T-helper 2 cell treated with Interferon-gamma antibody and Interleukin-4, amounts not matched to agents 100 ng/mL and 5 ng/mL, for 36 hours (primary cell): ENCODE results near the gene XRCC1. TPM values are rescaled to one million over a fixed set of nuclear protein-coding genes. Genes with fewer than 3 reads are reported as not detected.
"Not testable (repeated sequence)": the region's sequence is repeated elsewhere in the genome, so short reads cannot be mapped to it uniquely, and the experiment has no call there.

Experiments
- intact Hi-C: fragments of 100-400 bp; cut with micrococcal nuclease; formaldehyde crosslinking; loops from one replicate; pipeline ENCODE4 v1.15.1; 2023
- total RNA-seq: library from RNA; stranded (reverse); gene quantifications from 2 replicates; pipeline ENCODE4 v1.2.3, GENCODE V29; 2022

Gene XRCC1
- total RNA-seq, 1 donor from 2014 or later = 34.6 TPM

DNA sequence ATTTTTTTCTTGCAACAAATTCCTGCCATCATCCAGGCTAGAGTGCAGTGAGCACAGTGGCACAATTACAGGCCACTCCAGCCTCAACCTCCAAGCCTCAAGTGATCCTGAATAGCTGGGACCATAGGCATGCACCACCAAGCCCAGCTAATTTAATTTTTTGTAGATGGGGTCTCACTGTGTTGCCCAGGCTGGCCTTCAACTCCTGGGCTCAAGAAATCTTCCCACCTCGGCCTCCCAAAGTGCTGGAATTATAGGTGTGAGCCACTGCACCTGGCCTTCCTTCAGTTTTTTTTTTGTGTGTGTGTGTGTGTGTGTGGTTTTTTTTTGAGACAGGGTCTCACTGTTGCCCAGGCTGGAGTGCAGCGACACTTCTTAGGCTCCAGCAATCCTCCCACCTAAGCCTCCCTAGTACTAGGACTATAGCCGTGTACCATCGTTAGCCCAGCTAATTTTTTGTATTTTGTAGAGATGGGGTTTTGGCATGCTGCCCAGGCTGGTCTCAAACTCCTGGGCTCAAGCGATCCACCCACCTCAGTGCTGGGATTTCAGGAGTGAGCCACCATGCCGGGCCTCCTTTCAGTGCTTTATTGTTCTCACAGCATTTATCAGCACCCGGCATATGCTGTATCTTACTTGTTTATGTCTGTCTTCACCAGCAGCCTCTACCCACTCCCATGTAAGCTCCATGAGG is 30.7 kb upstream of the XRCC1 start:
- intact Hi-C loops = loop anchor here (5.0 kb wide), 1 partner anchor 116 kb away; no protein-coding TSS in a partner anchor

DNA sequence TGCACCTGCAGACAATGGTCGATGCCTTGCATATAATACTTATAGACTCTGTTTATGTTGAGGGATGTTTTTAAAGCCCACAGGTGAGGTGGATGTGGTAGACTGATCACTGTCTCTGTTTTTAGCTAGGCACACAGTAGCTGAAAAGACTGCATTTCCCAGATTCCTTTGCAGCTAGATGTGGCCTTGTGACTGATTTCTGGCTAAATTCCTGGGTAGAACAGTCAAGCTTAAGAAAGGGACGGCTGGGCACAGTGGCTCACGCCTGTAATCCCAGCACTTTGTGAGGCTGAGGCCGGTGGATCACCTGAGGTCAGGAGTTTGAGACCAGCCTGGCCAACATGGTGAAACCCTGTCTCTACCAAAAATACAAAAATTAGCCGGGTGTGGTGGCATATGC is 25.0 kb upstream of the XRCC1 start:
- intact Hi-C loops = not testable (repeated sequence)

DNA sequence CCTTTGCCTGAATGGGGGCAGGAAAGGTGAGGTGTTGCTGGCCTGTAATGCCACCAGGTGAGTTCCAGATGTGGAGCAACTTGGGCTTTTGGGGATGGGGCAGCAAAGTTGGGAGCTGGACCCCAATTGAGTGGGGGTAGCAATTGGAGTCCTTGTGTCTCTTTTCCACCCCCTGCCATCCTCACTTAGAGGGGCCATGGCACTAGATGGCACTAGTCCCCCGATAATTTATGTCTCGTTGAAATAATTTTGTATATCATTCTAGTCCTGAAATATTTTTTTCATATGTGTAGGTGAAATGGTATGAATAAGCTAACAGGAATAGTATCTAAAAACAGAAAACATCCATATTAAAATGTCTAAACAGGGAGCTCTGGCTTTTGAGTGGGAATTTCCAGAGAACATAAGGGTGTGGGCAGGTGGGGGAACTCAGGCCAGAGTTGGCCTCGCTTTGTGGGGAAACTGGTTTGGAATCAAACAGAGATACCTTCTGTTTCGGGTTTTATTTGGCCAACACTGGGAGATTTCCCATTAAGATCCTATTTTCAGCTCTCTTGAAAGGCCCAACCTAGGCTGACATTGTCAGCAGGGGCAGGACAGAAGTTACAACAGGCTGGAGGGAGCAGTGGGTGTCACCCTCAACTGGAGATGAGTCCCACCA is 24.4 kb upstream of the XRCC1 start:
- intact Hi-C loops = loop anchor here (5.0 kb wide), 2 partner anchors 137 to 152 kb away; no protein-coding TSS in a partner anchor

DNA sequence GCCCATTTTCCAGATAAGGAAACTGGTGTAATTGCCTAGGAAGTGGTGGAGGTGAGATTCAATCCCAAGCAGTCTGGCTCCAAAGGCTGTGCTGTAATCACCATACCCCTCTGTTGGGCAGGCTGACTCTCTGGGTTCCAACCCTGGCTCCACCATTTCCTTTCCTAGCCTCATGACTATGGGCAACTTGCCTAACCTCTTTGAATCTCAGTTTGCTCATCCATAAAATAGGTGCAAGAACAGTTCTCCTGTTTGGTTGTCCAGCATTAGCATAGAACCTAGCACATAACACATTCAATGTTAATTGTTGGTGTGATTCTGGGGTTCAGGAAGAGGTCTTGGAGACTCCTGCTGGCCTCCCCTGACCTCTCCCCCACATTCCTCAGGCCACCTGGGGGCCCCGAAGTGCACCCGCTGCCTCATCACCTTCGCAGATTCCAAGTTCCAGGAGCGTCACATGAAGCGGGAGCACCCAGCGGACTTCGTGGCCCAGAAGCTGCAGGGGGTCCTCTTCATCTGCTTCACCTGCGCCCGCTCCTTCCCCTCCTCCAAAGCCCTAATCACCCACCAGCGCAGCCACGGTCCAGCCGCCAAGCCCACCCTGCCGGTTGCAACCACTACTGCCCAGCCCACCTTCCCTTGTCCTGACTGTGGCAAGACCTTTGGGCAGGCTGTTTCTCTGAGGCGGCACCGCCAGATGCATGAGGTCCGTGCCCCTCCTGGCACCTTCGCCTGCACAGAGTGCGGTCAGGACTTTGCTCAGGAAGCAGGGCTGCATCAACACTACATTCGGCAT is 23.3 kb upstream of the XRCC1 start:
- intact Hi-C loops = loop anchor here (5.0 kb wide), 2 partner anchors 136 to 151 kb away; no protein-coding TSS in a partner anchor

DNA sequence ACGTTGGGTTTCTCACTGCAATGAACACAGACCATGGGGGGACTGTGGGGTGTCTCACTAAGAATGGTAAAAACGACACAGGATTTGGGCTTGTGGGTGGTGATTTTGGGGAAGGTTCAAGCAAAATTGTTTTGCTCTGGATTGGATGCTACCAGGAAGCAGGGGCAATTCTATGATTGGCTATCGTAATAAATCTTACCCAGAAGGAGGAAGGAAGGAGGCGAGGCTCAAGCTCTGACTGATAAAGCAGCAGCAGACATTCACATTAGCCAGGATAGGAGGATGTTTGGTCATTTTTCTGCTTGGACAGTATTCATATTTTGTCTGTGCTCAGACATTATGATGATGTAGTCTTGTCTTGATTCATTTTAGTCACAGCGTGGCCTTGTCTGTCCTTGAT is 22.5 kb upstream of the XRCC1 start:
- intact Hi-C loops = loop anchor here (2.0 to 5.0 kb wide), 3 partner anchors 136 to 157 kb away; partner anchors contain the start of gene SMG9

DNA sequence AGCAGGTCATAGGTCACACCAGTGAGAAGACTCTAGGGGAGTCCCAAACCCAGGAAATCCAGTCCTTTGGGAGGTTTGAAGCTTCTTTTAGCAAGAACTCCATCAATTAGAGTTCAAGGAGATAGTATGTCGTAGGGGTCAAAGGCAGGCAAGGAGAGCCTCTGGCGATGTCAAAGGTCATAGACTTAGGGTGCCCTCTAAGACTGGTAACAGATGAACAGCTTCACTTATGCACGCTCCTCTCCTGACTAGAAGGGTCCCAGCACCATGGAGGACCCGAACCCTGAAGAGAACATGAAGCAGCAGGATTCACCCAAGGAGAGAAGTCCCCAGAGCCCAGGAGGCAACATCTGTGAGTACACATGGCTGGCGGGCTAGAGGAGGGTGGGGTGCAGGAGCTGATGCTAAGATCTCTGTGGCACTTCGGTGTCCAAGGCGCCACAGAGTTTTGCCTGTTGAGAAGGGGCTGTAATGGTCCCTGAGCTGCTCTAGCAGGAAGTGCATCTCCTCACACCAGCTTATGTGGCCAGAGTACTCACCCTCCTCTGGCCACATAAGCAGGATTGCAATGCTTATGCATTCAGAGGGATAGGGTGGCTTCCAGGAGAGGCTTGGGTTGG is 21.6 kb upstream of the XRCC1 start:
- intact Hi-C loops = loop anchor here (1.0 to 5.0 kb wide), 8 partner anchors 17 to 158 kb away; partner anchors contain the start of genes PINLYP, SMG9, XRCC1 and ZNF428

DNA sequence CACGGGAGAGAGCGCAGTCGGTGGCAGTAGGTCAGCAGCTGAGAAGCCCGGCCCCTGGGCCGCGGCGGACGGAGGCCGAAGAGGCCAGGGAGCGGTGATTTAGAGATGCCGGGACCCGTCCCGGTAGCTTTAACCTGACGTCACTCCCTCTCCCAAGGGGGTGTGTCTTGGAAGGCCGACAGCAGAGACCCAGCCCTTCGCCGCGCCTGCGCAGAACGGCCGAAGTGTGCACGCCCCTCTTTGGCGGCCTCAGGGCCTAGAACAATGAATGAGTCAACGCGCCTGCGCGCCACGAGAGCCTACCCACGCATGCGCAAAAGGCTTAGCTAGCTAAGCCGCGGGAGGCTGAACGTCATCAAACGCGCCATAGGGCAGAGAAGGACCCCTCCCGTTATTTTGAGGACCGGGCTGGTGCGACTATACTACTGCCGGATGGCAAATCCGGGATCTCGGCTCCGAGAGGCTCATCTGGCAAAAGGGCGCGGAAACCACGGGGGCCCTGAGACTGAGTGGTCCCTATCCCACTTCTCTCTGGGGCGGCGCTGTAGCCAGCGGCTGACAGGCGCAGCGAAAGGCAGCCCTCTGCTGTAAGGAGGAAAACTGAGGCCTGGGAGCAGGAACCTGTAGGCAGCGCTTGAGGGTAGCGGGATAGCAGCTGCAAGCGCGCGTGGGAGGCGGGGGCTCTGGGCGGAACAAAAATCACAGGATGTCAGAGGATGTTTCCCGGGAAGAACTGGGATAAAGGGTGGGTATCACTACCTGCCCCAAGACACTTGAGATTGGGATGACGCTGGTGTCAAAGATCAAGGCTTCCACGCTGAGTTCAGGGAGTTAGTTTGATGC is 20.9 kb upstream of the XRCC1 start, which contains the start of the genes IRGQ and ZNF576:
TSS of gene IRGQ (minus strand) at position 136 of the 843 bp plus-strand sequence. CDS start 796 bp downstream, outside the sequence.
TSS of gene ZNF576 (plus strand) at position 597 of the 843 bp plus-strand sequence. CDS start 514 bp downstream, outside the sequence.
- intact Hi-C loops = loop anchor here (1.0 to 5.0 kb wide), 8 partner anchors 16 to 159 kb away; partner anchors contain the start of genes PINLYP, SMG9, XRCC1 and ZNF428

DNA sequence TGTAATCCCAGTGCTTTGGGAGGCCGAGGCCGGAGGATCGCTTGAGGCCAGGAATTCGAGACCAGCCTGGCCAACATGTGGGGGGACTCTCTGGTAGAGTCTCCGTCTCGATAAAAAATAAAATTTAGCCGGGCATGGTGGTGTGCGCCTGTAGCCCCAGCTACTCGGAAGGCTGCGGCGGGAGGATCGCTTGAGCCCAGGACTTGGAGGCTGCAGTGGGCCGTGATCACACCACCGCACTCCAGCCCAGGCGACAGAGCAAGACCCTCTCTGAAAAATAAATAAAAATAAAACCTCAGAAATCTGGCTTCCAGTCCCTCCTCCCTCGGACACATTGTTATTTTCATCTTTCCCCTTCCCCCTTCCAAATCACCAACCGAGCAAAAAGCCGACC is 20.3 kb upstream of the XRCC1 start:
- intact Hi-C loops = loop anchor here (5.0 kb wide), 2 partner anchors 133 to 148 kb away; no protein-coding TSS in a partner anchor

DNA sequence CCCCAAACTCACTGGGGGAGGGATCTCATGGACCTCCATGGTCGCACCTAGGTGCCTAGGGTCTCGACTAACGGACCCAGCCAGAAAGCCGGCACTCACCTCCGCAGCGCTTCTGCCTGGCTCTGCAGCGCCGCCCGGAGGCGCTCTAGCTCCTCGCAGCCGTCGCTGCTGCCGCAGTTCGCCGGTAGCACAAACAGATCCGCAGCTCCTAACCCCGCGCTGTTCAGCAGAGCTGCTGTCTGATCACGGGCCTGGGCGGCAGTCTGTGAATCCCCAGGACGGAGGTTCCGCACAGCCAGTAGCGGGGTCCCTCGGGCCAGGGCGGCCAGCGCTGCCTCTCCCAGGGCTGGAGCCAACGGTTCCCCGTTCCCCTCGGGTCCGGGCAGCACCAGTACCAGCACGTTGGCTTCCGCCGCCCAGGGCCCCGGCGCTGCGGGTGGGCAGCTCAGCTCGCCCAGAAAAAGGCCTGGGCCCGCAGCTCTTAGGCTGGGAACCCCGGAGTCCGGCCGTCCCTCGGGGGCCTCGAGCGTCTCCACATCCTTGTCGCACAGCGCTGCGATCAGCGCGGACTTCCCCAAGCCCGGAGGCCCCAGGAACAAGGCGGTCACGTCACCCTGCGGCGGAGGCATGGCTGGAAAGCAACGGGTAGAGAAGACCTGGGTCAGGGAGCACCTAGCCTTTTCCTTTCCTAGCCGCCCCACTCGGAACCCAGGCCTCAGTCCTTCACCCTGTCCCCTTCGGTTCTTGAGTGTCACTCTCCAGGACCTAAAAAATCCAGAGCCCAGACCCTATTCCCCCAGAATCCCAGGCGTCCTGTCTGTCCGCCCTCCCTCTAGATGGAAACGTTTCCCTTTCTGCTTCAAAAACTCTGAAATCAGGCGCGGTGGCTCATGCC is 19.6 kb upstream of the XRCC1 start:
- intact Hi-C loops = loop anchor here (1.0 to 5.0 kb wide), 3 partner anchors 40 to 148 kb away; no protein-coding TSS in a partner anchor

DNA sequence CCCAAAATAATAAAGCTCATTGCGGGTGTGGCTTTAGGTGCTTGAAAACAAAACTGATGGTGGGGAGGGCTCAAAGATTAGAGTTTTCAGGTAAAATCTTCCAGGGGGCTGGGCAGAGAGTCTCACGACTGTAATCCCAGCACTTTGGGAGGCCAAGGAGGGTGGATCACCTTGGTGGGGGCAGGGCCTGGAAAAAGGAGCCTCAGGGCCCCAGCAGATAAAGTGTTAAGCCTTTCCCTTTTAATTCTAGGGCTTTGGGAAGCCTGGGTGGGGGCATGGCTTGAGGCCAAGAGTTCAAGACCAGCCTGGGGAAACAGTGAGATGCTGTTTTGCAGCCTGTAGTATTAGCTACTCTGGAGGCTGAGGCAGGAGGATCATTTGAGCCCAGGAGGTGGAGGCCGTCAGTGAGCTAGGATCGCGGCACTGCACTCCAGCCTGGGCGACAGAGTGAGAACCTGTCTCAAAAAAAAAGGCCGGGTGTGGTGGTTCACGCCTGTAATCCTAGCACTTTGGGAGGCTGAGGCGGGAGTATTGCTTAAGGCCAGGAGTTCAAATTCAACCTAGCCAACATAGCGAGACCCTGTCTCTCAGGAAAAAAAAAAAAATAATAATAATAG is 18.9 kb upstream of the XRCC1 start:
- intact Hi-C loops = loop anchor here (1.0 kb wide), 1 partner anchor 39 kb away; no protein-coding TSS in a partner anchor

DNA sequence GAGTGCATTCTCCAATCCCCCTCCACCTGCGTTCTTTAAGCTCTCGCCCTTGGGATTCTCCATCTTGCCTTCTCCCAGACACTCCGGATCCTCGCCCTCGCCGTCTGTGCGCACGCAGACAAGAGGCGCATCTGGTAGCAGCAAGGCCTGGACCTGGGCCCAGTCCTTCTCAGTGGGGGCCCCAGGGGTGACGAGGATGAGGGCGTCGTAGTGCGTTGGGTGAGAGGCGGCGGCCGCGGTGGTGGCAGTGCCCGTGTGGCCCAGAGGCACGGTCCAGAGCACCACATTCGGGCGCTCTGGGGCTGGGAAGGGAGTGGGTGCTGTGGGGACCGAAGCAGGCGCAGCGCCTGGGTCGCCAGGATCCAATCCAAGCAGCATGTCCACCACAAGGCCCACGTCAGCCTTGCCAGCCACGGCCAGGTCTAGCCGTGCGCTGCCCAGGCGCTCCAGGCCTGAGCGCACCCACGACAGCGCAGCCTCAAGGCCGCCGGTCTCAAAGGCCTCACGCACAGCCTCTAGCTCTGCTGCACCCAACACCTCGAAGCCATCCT is 17.5 kb upstream of the XRCC1 start:
- intact Hi-C loops = no loop called here

DNA sequence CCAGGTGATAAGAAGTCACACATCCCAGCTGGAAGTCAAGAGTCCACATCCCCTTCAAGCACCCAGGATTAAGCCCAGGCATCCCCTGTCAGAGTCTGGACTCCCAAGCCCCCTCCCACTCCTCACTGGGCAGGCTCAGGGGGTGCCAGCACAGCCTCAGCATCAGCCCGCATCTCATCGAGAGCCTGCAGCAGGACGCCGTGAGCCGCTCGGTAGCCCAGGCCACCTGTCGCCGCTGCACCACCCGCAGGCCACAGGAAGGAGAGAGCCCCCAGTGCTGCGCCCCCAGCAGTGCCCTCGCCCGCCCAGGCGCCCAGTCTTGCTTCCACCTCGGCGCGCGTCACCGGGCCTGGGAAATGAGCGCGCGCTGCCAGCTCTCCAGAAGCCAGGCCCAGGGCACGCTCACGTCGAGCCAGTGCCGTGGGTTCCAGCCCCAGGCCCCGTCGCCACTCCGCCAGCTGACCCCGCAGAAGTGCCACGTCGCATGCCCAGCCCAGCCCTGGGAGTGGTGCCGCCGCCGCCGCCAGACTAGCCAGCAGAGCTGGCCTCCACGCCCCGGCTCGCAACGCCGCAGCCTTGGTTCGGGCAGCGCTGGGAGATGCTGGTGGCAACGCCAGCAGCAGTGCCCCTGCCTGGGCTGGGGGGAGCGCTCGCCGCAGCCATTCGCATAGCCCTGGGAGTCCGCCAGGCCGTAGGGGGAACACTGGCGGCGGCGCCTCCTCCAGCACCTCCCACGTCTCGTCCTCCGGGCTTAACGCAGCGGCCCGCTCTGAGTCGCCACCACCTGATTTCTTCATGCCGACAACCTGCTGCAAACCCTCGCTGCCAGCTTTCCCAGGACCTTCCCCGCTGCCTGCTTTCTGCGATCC is 16.8 kb upstream of the XRCC1 start:
- intact Hi-C loops = no loop called here

DNA sequence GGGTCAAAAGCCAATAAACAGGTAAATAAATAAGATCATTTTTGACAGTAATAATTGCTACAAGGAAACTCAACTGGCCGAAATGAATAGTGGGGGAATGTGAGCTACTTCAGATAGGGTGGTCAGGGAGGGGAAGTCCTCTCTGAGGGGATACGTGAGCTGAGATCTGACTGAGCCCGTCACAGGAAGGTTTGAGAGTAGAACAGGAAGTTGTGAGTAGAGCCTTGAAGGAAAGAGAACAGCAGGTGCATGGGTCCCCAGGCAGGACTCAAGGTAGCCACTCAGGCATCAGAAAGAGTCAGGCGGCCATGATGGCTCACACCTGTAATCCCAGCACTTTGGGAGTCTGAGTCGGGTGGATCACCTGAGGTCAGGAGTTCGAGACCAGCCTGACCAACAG is 14.4 kb upstream of the XRCC1 start:
- intact Hi-C loops = no loop called here

DNA sequence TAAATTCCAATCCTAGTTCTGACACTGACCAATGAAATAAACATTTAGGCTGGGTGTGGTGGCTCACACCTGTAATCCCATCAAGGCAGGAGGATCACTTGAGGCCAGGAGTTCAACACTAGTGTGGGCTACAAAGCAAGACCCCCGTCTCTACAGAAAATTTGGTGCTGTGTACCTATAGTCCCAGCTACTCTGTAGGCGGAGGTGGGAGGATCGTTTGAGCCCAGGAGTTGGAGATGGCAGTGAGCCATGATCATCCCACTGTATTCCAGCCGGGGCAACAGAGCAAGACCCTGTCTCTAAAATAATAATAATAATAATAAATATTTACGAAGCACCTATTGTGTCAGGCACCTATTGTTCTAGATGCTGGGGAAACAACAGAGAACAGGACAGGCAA is 13.9 kb upstream of the XRCC1 start:
- intact Hi-C loops = no loop called here

DNA sequence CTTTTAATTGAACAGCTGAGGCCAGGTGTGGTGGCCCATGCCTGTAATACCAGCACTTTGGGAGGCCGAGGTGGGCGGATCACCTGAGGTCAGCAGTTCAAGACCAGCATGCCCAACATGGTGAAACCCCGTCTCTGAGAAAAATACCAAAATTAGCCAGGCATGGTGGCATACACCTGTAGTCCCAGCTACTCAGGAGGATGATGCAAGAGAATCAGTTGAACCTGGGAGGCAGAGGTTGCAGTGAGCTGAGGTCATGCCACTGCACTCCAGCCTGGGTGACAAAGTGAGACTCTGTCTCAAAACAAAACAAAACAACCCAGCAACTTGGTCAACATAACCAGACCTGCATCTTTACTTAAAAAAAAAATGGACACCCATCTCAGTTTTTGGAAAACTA is 11.7 kb upstream of the XRCC1 start:
- intact Hi-C loops = not testable (repeated sequence)

DNA sequence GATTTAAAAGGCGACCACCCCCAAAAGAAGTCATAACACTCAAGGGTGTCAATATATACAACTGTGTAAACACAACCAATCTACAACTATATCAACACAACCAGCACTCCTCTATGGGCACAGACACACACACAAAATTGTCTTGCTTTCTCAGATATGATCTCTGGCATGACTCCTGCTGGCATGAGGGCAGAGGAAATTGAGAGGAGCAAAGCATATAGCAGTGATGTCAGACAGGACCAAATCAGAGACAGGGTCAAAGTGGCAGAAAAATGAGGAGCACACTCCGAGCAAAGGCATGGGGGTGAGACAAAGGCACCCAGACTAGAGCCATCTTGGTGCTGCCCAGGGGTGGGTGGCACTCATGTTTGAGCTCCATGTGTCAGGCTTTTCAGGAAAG is 11.0 kb upstream of the XRCC1 start:
- intact Hi-C loops = no loop called here

DNA sequence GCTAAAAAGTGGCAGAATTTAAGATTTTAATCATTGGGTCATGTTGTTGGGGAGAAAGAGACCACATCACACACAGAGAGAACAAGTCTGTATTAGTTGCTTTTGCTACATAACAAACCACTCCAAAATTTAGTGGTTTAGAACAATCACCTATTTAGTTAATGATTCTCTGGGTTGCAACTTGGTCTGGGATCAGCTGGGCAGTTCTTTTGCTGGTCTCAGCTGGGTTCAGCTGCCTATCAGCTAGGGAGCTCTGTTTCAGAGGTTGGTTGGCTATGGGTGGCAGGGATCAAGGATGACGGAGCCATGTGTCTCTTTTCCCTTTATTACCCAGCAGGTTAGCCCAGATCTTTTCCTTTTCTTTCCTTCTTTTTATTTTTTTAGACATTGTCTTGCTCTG is 9.2 kb upstream of the XRCC1 start:
- intact Hi-C loops = no loop called here
